ACHN (cell line): ENCODE data around the gene URI1.
"Not testable (repeated sequence)": the region's sequence is repeated elsewhere in the genome, so short reads cannot be mapped to it uniquely, and the experiment has no call there.

ENCODE experiments used
- DNase-seq: peaks from one replicate; pipeline ENCODE4 v3.0.0-alpha.2; 2015
- in situ Hi-C: cut with HindIII; loops from 2 replicates; pipeline ENCODE4 v1.10.0; 2017; ENCODE audit warnings: low sequenced_read_pairs, low pct_ligation_motif_present, low pct_unique_long_range_greater_than_20kb

URI1 gene

GRCh38 chr19:29964171-29964570 is 22.1 kb downstream of the URI1 start:
- in situ Hi-C loops: no loop called here
- DNase-seq: no peak

- in situ Hi-C loops: no loop called here
- no peak for DNase-seq
Measured at GRCh38 chr19:29965492-29965891, 23.5 kb downstream of the URI1 start.

GRCh38 chr19:29966142-29966541 is 24.1 kb downstream of the URI1 start:
- DNase-seq: not testable (repeated sequence)

GRCh38 chr19:29966588-29967249 is 24.7 kb downstream of the URI1 start:
- in situ Hi-C loops: no loop called here
- peak; percentile 22 for DNase-seq

More at GRCh38 chr19:29966142-29966541, 24.1 kb downstream of the URI1 start:
- in situ Hi-C loops: not testable (repeated sequence)

DNA sequence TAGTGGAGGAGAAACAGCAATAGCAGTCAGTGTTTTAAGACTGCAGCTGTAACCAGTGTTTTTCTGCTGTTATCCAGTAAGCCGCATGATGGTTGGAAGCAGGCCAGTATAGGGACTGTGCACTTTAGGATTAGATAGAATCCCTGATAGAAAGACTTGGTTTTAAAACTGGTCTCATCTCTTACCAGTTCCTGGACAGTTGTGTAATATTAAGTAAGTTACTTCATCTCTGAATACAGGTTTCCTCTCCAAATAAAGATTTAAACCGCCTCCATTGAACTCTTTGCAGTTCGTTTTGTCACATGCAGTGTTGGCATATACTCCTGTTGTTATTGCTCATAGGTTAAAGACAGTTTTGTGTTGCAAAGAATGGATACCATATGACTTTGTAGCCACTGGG is 25.6 kb downstream of the URI1 start:
- in situ Hi-C loops: no loop called here
- no peak for DNase-seq

- in situ Hi-C loops: no loop called here
- DNase-seq: no peak
Measured at GRCh38 chr19:29969891-29970290, 27.9 kb downstream of the URI1 start.

DNA sequence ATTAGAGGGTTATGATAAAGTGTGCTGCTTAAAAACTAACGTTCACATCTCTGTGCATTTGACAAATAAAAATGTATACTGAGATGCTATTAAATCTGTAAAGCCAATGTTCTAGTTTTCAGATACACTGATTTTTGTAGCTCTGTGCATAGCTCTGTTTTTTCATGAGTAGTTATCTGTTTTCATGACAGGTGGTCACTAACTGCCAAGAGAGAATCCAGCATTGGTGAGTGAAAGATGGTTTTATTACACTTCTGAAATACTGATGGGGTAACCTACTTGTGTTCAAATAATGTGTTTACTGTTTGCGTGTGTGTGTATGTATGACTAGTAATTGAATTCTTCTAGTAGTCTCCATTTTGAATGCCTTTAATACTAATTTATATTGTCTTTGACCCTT is 29.0 kb downstream of the URI1 start:
- no peak for DNase-seq
- in situ Hi-C loops: no loop called here

DNA sequence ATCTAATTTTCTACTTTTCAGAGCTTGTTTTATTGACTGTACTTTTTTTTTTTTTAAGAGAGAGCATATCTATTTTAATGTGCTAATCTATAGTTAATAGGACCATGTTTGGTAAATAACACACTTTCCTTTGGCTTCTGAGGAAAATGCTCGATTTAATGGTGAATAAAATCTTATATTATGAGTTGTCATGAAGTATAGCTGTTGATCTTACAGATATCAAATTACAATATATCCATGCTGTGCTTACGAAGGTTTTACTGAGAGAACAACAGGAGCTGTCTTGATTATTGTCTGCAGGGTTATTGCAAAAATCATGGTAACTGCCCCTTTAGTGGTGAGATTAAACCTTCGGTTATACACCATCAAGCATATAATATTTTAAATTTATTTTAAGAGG is 29.6 kb downstream of the URI1 start:
- DNase-seq: no peak
- in situ Hi-C loops: no loop called here

DNA sequence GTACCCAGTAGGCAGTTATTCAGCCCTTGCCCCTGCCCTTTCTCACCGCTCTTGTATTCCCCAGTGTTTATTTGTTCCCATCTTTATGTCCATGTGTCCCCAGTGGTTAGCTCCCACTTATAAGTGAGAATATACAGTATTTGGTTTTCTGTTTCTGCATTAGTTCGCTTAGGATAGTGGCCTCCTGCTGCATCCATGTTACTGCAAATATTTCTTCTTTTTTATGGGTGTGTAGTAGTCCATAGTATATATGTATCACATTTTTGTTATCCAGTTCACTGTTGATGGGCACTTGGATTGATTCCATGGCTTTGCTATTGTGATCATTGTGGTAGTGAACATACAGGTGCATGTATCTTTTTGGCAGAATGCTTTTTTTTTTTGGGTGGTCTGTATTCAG is 32.7 kb downstream of the URI1 start:
- DNase-seq: no peak

DNA sequence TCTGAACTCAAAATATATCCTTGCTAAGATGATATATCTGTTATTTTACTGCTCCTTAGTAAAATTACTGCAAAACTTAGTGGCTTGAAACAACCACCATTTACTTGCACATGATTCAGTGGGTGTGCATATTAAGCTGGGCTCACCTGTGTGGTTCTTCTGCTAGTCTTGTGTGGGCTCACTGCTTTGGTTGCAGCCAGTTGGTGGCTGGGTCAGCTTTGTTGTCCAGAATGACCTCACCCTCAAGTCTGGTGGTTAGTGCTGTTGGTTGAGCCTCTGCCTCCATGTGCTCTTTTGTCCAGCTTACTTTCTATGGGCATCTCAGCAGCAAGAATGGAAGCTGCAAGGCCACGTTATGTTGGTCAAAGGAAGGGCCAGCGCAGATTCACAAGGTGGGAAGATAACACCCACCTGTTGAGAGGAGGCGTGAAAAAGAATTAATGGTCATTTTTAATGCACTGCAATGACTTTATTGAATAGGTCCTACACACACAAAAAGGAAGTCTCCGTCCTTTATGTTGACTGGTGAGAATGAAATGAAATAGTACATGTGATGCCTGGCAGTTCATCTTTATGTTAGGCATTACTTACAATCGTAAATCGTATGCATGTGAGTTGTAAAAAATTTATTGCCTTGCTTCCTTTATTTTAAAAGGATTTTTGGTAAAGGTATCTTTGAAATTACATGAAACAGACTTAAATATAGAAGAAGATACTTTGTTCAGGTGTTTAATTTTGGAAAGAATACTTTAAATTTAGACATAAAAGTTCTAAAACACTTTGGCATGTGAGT is 34.3 kb downstream of the URI1 start:
- DNase-seq: no peak
- in situ Hi-C loops: no loop called here

More for the DNA sequence above, 32.7 kb downstream of the URI1 start:
- in situ Hi-C loops: no loop called here

DNA sequence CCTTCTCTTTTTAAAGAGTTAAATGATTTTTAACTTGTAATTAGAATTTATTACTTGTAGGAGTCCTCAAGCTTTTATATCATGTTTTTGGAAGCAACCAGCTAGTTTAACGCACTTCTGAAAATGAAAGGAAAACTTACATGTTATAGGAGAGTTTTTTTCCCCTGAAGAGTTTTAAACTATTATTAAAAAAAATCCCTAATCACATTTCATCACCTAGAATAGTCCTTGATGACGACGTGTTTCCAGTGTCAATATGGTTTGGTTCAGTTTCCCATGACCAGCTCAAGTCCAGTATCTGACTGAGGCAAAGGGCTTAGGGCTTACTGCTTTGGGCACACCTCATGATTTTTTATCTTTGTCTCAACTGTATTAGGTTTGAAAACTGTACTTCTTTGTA is 36.0 kb downstream of the URI1 start:
- DNase-seq: no peak
- in situ Hi-C loops: no loop called here

- in situ Hi-C loops: no loop called here
- no peak for DNase-seq
Measured at GRCh38 chr19:29983568-29983967, 41.5 kb downstream of the URI1 start.

- in situ Hi-C loops: no loop called here
- DNase-seq: no peak
Measured at GRCh38 chr19:29985196-29985595, 43.2 kb downstream of the URI1 start.

DNA sequence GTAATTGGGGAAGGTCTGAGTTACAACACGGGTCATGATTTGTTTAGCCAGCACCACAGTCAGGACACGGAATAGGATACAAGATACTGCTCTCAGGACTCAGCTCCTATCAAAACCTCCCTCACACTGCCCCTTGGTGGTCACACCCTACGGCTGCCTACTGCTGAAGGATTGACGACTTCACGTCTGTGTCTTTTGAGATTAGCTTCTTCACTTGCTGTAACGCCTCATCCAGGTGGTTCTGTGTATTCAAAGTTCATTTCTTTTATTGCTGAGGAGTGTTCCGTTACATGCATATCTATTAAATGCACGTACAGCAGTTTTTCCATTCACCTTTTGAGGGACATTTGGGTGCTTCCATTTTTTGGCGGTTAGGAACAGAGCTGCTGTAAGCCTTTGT is 46.3 kb downstream of the URI1 start:
- no peak for DNase-seq
- in situ Hi-C loops: no loop called here

DNA sequence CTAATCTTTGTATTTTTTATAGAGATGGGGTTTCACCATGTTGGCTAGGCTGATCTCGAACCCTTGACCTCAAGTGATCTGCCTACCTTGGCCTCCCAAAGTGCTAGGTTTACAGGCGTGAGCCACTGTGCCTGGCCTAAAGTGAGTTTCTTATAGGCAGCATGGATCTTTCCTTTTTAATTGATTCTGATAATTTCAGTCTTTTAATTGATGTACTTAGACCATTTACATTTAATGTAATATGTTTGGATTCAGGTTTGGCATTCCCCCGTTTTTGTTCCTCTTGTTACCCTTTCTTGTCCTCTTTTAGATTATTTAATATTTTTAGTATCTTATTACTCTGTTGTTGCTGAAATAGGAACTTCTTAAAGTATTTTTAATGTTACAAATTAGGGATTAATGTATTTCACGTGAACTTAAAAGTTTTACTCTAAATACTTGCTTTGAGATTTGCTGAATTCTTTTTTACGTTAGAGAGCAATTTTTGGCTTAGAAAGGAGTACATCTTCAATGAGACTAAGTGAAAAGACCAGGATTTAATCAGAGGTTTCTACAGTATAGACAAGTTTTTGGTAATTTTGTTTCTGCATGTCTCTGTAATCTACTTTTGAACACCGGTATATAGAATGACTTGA is 50.3 kb downstream of the URI1 start:
- in situ Hi-C loops: no loop called here
- no peak for DNase-seq

DNA sequence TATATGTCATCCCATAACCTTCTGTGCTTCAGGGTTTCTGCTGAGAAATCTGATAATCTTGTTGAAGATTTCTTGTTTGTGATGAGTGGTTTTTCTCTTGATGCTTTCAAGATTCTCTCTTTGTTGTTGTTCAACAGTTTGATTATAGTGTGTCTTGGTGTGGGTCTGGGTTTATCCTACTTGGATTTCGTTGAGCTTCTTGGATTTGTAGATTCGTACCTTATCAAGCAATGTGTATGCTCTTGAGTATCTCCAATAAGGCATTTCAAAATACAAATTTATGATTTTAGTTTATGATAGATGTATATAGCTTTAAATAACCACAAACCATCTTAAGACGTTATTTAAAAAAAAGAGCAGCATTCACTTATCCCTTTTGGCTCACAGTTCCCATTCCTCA is 57.5 kb downstream of the URI1 start:
- in situ Hi-C loops: no loop called here
- DNase-seq: no peak

DNA sequence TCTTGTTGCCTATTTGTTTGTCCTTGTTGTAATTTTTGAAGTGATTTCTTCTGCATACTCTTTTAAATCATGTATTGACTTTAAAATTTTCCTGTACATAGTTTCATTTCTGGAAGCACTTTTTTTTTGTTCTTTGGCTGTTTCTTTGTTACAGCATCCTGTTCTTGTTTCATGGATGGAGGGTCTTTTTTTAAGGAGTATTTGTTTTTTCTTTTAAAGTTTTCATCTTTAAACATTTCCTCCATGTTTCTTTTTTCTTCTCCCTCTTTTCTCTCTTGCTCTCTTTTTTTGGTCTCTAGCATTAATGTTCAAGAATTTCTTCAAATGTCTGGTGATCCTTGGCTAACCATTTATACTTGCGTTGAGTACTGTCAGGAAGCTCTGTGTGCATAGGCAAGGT is 58.8 kb downstream of the URI1 start:
- DNase-seq: no peak
- in situ Hi-C loops: no loop called here

GRCh38 chr19:30001301-30001700 is 59.3 kb downstream of the URI1 start:
- no peak for DNase-seq
- in situ Hi-C loops: no loop called here

- in situ Hi-C loops: no loop called here
- DNase-seq: no peak
Measured at GRCh38 chr19:30001791-30002190, 59.8 kb downstream of the URI1 start.

DNA sequence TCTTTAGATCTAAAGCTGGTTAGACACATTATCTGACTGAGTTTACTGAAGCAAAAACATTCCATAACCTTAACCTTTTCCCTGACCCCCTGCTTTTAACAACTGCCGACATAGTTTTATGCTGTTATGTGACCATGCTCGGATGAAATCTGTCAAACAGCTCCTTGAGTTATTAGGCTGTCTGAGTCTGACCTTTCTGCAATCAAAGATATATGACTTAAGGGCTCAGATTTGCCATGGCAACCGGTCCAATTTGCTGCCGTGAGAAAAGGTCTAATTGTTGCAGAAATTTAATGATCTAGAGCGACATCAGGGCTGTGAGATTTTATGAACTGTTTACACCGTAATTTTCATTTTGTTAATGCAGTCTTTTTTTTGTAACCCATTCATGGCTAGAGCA is 61.8 kb downstream of the URI1 start:
- DNase-seq: no peak
- in situ Hi-C loops: no loop called here
